Panc1 (cell line): Measurements from ENCODE around the gene GAD1. TPM values are rescaled to one million over a fixed set of nuclear protein-coding genes. Genes with fewer than 3 reads are reported as not detected.

Experiments
- ATAC-seq: fragments of 200-7000 bp; cut with Tn5 transposase; 2 replicates; pipeline ENCODE4 v1.9.1; 2020; ENCODE audit warnings: mild to moderate bottlenecking, moderate library complexity
- BruUV-seq: library from RNA; stranded (reverse); fragments of 400-500 nt; replicated peaks from 2 replicates; lab custom pipeline; 2021; lab: Mats Ljungman, UMichigan
- CTCF ChIA-PET: fragments of 300-600 bp; sonication (Branson Sonifier 250); formaldehyde crosslinking; loops from one replicate; lab custom pipeline; 2022; ENCODE audit warnings: antibody characterized with exemption; lab: Charles Lee
- POLR2A ChIA-PET: fragments of 300-600 bp; sonication (Branson Sonifier 250); formaldehyde crosslinking; loops from one replicate; lab custom pipeline; 2022; ENCODE audit warnings: antibody characterized with exemption; lab: Charles Lee
- DNase-seq: peaks from one replicate; pipeline ENCODE4 v3.0.0-alpha.2; 2010; ENCODE audit warnings: low read depth, low spot score
- H3K27ac ChIP-seq: 2 replicates; pipeline ENCODE4 v1.5.1; 2011; ENCODE audit warnings: mild to moderate bottlenecking, low read length, inconsistent platforms
- H3K27me3 ChIP-seq: fragments of 200-500 bp; sonication (Bioruptor generic); 2 replicates; pipeline ENCODE4 v1.6.0; 2014; ENCODE audit warnings: low read length, inconsistent platforms; ENCODE audit not compliant: control insufficient read depth, insufficient read depth
- H3K36me3 ChIP-seq: fragments of 200-500 bp; sonication (Bioruptor generic); 2 replicates; pipeline ENCODE4 v1.5.1; 2014; ENCODE audit warnings: inconsistent platforms, mild to moderate bottlenecking, low read length, moderate library complexity; ENCODE audit not compliant: control insufficient read depth, insufficient read depth
- H3K4me1 ChIP-seq: 2 replicates; pipeline ENCODE4 v1.5.1; 2011; ENCODE audit warnings: inconsistent platforms, mild to moderate bottlenecking, low read length, moderate library complexity; ENCODE audit not compliant: control insufficient read depth, insufficient read depth
- H3K4me3 ChIP-seq, 2 experiments: 2 replicates each; pipeline ENCODE4 v1.5.1; 2011 to 2012; ENCODE audit warnings: low read depth in 2 of 2, low read length in 2 of 2, mild to moderate bottlenecking in 2 of 2, inconsistent platforms in 1 of 2, moderate library complexity in 1 of 2
- H3K9me3 ChIP-seq: fragments of 200-500 bp; sonication (Bioruptor generic); 2 replicates; pipeline ENCODE4 v1.5.1; 2014; ENCODE audit warnings: low read depth, mild to moderate bottlenecking, inconsistent platforms, low read length, moderate library complexity; ENCODE audit not compliant: control insufficient read depth, insufficient read depth
- CTCF ChIP-seq: fragments of 450-650 bp; IDR thresholded peaks from 2 replicates; pipeline ENCODE4 v1.5.1; 2017; ENCODE audit warnings: mild to moderate bottlenecking
- POLR2AphosphoS5 ChIP-seq: IDR thresholded peaks from 2 replicates; pipeline ENCODE4 v1.6.1; 2012; ENCODE audit warnings: mild to moderate bottlenecking, low read depth, low read length, moderate library complexity
- REST ChIP-seq, 2 experiments: IDR thresholded peaks; 2 replicates each; pipeline ENCODE4 v1.6.1; 2011 to 2012; ENCODE audit warnings: low read depth in 2 of 2, control low read depth in 1 of 2, low read length in 1 of 2, mild to moderate bottlenecking in 1 of 2, moderate library complexity in 1 of 2; ENCODE audit not compliant: insufficient read depth in 1 of 2
- SIN3A ChIP-seq: IDR thresholded peaks from 2 replicates; pipeline ENCODE4 v1.6.1; 2012; ENCODE audit warnings: low read depth, mild to moderate bottlenecking, low read length, moderate library complexity, borderline replicate concordance; ENCODE audit not compliant: insufficient read depth
- TCF7L2 ChIP-seq: IDR thresholded peaks from 2 replicates; pipeline ENCODE4 v1.6.1; 2011; ENCODE audit warnings: mild to moderate bottlenecking, low read depth, low read length, inconsistent platforms
- in situ Hi-C: cut with HindIII; loops from 2 replicates; pipeline ENCODE4 v1.10.0; 2016; ENCODE audit warnings: low sequenced_read_pairs, low pct_unique_long_range_greater_than_20kb
- intact Hi-C: fragments of 100-400 bp; cut with micrococcal nuclease; formaldehyde crosslinking; loops from one replicate; pipeline ENCODE4 v1.10.0; 2022; ENCODE audit not compliant: unreplicated experiment
- total RNA-seq: library from RNA; stranded (reverse); gene quantifications from one replicate; pipeline ENCODE4 v1.2.1, GENCODE V29; 2021; ENCODE audit not compliant: unreplicated experiment

The GAD1 gene
- total RNA-seq, 1 experiment from 2014 or later: 12.5 TPM

GRCh38 chr2:170891893-170892292 lies 75.2 kb downstream of the GAD1 start:
- no peak for TF ChIP-seq SIN3A
- TF ChIP-seq POLR2AphosphoS5: no peak
- TF ChIP-seq TCF7L2: no peak
- no peak for TF ChIP-seq CTCF
- no peak for TF ChIP-seq REST (IDR thresholded peaks at IDR 0.05; ENCODE audit: insufficient read depth in 1 of 2, low read depth in 2 of 2, low read length in 1 of 2)
- no peak overlapping the region for H3K4me3 ChIP-seq
- no peaks in the 10 kb centered on the region for H3K9me3 ChIP-seq
- no peak for ATAC-seq
- peaks cover 9% of the 10 kb centered on the region; the same call in 1 of the 2 replicates for H3K27me3 ChIP-seq
- ChIA-PET POLR2A (no interaction called here), CTCF (no interaction called here)
- BruUV-seq: no TSS peak
- in situ Hi-C loops: no loop called here
- H3K36me3 ChIP-seq: no peaks in the 10 kb centered on the region
- DNase-seq: no peak
- H3K4me1 ChIP-seq: peaks cover 4% of the 10 kb centered on the region; the same call in 1 of the 2 replicates
- intact Hi-C loops: no loop called here
- no peak overlapping the region for H3K27ac ChIP-seq

- Histone ChIP-seq H3K36me3 (no peaks in the 10 kb centered on the region), H3K27me3 (peaks cover 9% of the 10 kb centered on the region; the same call in 1 of the 2 replicates), H3K9me3 (no peaks in the 10 kb centered on the region), H3K27ac (no peak overlapping the region), H3K4me1 (peaks cover 4% of the 10 kb centered on the region; the same call in 1 of the 2 replicates), H3K4me3 (no peak overlapping the region)
- no TSS peak for BruUV-seq
- CTCF ChIA-PET: no interaction called here
- intact Hi-C loops: no loop called here
- TF ChIP-seq REST (IDR thresholded peaks at IDR 0.05; ENCODE audit: insufficient read depth in 1 of 2, low read depth in 2 of 2, low read length in 1 of 2) (no peak), SIN3A (no peak), TCF7L2 (no peak)
- POLR2A ChIA-PET: no interaction called here
- no peak for DNase-seq
- no peak for ATAC-seq
- in situ Hi-C loops: no loop called here
Measured at GRCh38 chr2:170892391-170892951, 75.8 kb downstream of the GAD1 start.
